PFSK-1 (cell line): ENCODE data around the gene APBA2.

Source experiments
- REST ChIP-seq, 2 experiments: IDR thresholded peaks; 2 replicates each; pipeline versions ENCODE4 v1.6.1 to v1.8.0; 2011 to 2012; ENCODE audit warnings: low read depth in 2 of 2, low read length in 2 of 2, control low read depth in 1 of 2, inconsistent platforms in 1 of 2, mild to moderate bottlenecking in 1 of 2, moderate library complexity in 1 of 2; ENCODE audit not compliant: insufficient read depth in 1 of 2
- SIN3A ChIP-seq: IDR thresholded peaks from 2 replicates; pipeline ENCODE4 v1.6.1; 2012; ENCODE audit warnings: mild to moderate bottlenecking, low read length, moderate library complexity, borderline replicate concordance; ENCODE audit not compliant: insufficient read depth

GRCh38 chr15:29040370-29040751, 154.6 kb downstream of the APBA2 start:
- no peak for TF ChIP-seq SIN3A
- no peak for TF ChIP-seq REST (IDR thresholded peaks at IDR 0.05; ENCODE audit: insufficient read depth in 1 of 2, low read depth in 2 of 2, low read length in 2 of 2)
